Esophagus squamous epithelium (tissue), 5 donors: Measurements from ENCODE around the gene KPNB1. TPM values are rescaled to one million over a fixed set of nuclear protein-coding genes. Genes with fewer than 3 reads are reported as not detected.
A peak's percentile ranks its signal among the peaks of the same experiment; 100 is the strongest.

ENCODE experiments used
- DNase-seq: peaks from one replicate; lab custom pipeline; 2025; lab: John Stamatoyannopoulos, UW
- H3K27ac ChIP-seq, 4 donors: fragments of 200-600 bp; sonication (generic); one replicate each; pipeline ENCODE4 v1.5.1; 2016 to 2019; ENCODE audit warnings: mild to moderate bottlenecking in 1 of 4
- H3K27me3 ChIP-seq, 4 donors: fragments of 200-600 bp; sonication (generic); 1 replicate in 3 of 4; 2 replicates in 1 of 4; pipeline versions ENCODE4 v1.5.1 to v1.6.0; 2017 to 2021; ENCODE audit warnings: antibody characterized with exemption in 1 of 4
- H3K36me3 ChIP-seq, 3 donors: fragments of 200-600 bp; sonication (generic); one replicate each; pipeline ENCODE4 v1.5.1; 2016 to 2019
- H3K4me1 ChIP-seq, 3 donors: fragments of 200-600 bp; sonication (generic); one replicate each; pipeline ENCODE4 v1.5.1; 2017 to 2019
- H3K4me3 ChIP-seq, 4 donors: fragments of 200-600 bp; sonication (generic); 1 replicate in 3 of 4; 2 replicates in 1 of 4; pipeline ENCODE4 v1.5.1; 2016 to 2019; ENCODE audit warnings: mild to moderate bottlenecking in 2 of 4, moderate library complexity in 1 of 4
- H3K9me3 ChIP-seq, 3 donors: fragments of 200-600 bp; sonication (generic); one replicate each; pipeline ENCODE4 v1.5.1; 2016 to 2019
- POLR2A ChIP-seq, 4 donors: fragments of 450-650 bp; IDR thresholded peaks; one replicate each; pipeline ENCODE4 v1.6.1; 2017; ENCODE audit warnings: antibody characterized with exemption in 4 of 4, mild to moderate bottlenecking in 4 of 4, moderate library complexity in 3 of 4
- WGBS, 2 donors: methylation state at CpG; one replicate each; pipeline ENCODE4 v1.1.5; 2018; 5-methylcytosine and 5-hydroxymethylcytosine counted together
- intact Hi-C: fragments of 100-400 bp; cut with DNase I; formaldehyde crosslinking; loops from one replicate; pipeline ENCODE4 v1.15.0; 2022
- total RNA-seq, 4 donors: library from RNA; depleted of rRNA; stranded (reverse); fragments of >200 nt; gene quantifications; one replicate each; pipeline ENCODE4 v1.1.0, GENCODE V29; 2016
- TF ChIP-seq, protein P1 (sequence below), 6 experiments: fragments of 450-650 bp in 4 of 6; fragments of 200-600 bp in 2 of 6; sonication (generic) in 2 of 6; IDR thresholded peaks; one replicate each; pipeline ENCODE4 v1.5.1; 2016 to 2019; ENCODE audit warnings: antibody characterized with exemption in 6 of 6, mild to moderate bottlenecking in 4 of 6, moderate library complexity in 4 of 6
- donor health status: DM: yes; HTN: yes; CAD: no.

Gene KPNB1
- total RNA-seq, 4 donors from 2014 or later, result 148 to 233 (median 186) TPM

DNA sequence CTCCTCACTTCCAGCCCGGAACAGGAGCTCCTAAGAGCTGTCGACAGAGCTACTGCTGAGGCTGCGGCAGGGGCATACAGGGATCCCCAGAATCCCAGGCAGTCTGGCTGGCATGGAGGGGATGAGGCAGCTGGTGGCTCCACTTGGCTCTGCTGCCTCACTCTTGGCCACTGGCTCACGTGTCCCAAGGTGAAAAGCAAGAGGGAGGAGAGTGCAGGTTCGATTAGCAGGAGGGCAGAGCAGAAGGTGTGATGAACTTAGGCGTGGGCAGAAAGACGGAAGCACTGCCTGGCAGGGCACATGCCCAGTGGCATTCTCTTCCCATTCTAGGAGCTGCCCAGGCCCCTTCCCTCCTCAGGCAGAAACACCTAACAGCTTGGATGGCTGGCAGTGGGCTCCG, 72.0 kb downstream of the KPNB1 start:
- H3K9me3 ChIP-seq, result no peaks in the 10 kb centered on the region
- no peak overlapping the region for H3K27ac ChIP-seq
- intact Hi-C loops, result no loop called here
- WGBS, 2 donors, result 31 to 34% methylated on average over 5 to 8 of the region's 8 CpGs
- no peak for DNase-seq
- H3K36me3 ChIP-seq, result no peaks in the 10 kb centered on the region
- peaks cover 10 to 24% (median 12%) of the 10 kb centered on the region in 3 donors for H3K4me1 ChIP-seq
- TF ChIP-seq POLR2A (IDR thresholded peaks at IDR 0.05), result no peak
- TF ChIP-seq, protein P1, sequence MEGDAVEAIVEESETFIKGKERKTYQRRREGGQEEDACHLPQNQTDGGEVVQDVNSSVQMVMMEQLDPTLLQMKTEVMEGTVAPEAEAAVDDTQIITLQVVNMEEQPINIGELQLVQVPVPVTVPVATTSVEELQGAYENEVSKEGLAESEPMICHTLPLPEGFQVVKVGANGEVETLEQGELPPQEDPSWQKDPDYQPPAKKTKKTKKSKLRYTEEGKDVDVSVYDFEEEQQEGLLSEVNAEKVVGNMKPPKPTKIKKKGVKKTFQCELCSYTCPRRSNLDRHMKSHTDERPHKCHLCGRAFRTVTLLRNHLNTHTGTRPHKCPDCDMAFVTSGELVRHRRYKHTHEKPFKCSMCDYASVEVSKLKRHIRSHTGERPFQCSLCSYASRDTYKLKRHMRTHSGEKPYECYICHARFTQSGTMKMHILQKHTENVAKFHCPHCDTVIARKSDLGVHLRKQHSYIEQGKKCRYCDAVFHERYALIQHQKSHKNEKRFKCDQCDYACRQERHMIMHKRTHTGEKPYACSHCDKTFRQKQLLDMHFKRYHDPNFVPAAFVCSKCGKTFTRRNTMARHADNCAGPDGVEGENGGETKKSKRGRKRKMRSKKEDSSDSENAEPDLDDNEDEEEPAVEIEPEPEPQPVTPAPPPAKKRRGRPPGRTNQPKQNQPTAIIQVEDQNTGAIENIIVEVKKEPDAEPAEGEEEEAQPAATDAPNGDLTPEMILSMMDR (IDR thresholded peaks at IDR 0.05), result no peak
- H3K27me3 ChIP-seq, result peaks cover 0 to 95% (median 8%) of the 10 kb centered on the region in 4 donors
- H3K4me3 ChIP-seq, result peak overlapping the region in 1 of 4 donors; percentile 25

DNA sequence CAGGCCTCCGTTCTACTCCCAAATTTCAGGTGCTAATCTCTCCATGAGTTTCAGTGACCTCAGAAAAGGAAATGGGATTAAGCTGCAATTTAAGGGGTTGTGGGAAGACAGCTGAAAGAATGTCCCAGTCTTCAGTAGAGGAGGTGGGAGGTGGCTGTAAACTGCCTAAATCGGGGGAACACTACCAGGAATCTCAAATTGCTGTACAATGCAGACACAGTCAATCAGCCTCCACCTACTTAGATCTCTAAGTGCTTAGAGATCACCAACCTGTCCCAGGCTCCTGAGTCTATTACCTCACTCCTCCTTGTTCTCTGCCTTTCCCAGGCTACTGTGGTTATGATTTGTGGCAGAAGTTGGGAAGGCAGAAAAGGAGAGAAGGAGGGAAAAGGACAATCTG, 75.0 kb downstream of the KPNB1 start:
- DNase-seq, result no peak
- intact Hi-C loops, result no loop called here
- Histone ChIP-seq H3K27ac (no peak overlapping the region), H3K4me1 (peaks cover 10 to 19% (median 12%) of the 10 kb centered on the region in 3 donors), H3K9me3 (no peaks in the 10 kb centered on the region), H3K4me3 (no peak overlapping the region), H3K36me3 (no peaks in the 10 kb centered on the region), H3K27me3 (peaks cover 0 to 97% (median 8%) of the 10 kb centered on the region in 4 donors)
- 52 to 67% methylated on average over 1 to 2 of the region's 2 CpGs for WGBS, 2 donors
- TF ChIP-seq, protein P1 (IDR thresholded peaks at IDR 0.05), result no peak
- no peak for TF ChIP-seq POLR2A (IDR thresholded peaks at IDR 0.05)

DNA sequence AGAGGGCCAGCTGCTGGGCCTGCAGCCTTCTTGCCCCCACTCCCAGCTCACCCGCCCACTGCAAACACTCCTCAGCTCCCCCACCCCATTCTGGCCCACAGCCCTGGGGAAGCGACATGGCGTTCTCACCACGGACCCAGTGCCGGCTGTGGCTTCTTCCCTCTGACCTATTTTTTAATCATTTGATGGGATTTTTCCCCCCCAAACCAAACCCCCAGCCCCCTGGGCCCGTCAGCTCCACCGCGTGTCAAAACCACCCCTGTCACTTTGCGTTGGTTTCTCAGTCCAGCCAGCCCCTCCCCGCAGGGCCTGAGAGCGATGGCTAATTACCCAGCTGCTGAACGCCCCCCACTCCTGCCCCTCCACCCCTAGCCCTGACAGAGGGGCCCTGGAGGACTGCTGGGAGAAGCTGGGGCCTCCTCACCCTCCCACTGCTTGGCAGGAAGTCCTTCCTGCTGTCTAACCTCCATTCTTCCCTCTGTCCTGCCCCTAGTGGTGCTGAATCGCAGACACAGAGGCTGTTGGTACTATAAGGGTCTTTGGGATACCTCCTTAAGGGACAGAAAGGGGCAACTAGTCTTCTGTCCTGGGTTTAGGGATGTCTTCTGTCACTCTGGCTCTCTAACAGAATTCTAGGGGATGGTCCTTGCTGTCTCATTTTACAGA, 75.9 kb downstream of the KPNB1 start:
- WGBS, 2 donors, result 52 to 78% methylated on average over 13 of the region's 13 CpGs
- intact Hi-C loops, result no loop called here
- no peak for TF ChIP-seq POLR2A (IDR thresholded peaks at IDR 0.05)
- TF ChIP-seq, protein P1 (IDR thresholded peaks at IDR 0.05), result no peak

DNA sequence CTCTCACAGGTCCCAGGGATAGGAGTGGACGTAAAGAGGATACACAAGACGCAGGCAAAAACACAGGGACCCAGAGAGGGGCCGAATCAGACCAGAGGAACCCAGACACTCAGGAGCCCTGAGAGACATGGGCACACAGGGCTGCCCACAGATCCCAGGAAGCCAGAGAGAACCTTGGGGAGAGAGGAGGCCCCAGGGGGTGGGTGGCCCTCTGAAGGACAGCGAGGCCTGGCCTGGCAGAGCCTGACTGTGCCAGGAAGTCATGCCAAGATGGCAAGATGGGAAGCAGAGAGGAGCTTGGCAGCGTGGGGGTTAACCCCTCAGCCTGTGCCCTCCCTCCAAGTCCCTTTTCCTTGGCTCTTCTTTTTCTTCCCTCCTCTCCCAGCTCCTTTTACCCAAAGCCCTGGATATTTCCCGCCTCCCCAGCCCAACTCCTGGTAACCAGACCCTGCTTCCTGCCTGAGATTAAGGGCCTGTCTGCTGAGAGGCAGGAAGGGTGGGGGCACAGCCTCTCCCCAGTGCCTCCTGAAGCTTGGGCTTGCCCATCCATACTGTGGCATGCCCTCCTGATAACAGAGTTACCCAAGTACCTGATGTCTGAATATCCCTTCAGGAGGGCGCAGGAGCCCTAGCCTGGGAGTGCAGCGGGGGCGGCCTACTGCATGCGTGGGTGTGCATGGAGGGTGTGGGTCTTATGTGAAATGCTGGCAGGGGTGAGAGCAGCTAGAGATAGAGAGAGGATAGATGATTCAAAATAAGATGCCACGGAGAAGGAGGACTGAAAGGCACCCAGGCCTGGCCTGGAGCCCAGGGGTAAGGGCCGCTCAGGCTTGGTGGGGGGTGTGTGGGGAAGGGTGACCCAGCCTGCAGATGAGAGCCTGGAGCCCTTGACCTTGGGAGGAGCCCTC, 77.3 kb downstream of the KPNB1 start:
- H3K4me1 ChIP-seq, result peaks cover 0 to 2% (median 0%) of the 10 kb centered on the region in 3 donors
- H3K9me3 ChIP-seq, result no peaks in the 10 kb centered on the region
- H3K27ac ChIP-seq, result no peak overlapping the region
- peaks cover 0 to 97% (median under 1%) of the 10 kb centered on the region in 4 donors for H3K27me3 ChIP-seq
- TF ChIP-seq POLR2A (IDR thresholded peaks at IDR 0.05), result no peak
- TF ChIP-seq, protein P1 (IDR thresholded peaks at IDR 0.05), result no peak
- H3K36me3 ChIP-seq, result no peaks in the 10 kb centered on the region
- H3K4me3 ChIP-seq, result no peak overlapping the region
- WGBS, 2 donors, result 75 to 79% methylated on average over 11 to 12 of the region's 12 CpGs
- intact Hi-C loops, result no loop called here
- no peak for DNase-seq

More for the DNA sequence above, 75.9 kb downstream of the KPNB1 start:
- no peak overlapping the region for H3K4me3 ChIP-seq
- H3K27me3 ChIP-seq, result peaks cover 0 to 97% (median 8%) of the 10 kb centered on the region in 4 donors
- H3K9me3 ChIP-seq, result no peaks in the 10 kb centered on the region
- H3K27ac ChIP-seq, result no peak overlapping the region
- H3K4me1 ChIP-seq, result peaks cover 10 to 16% (median 11%) of the 10 kb centered on the region in 3 donors
- DNase-seq, result no peak
- H3K36me3 ChIP-seq, result no peaks in the 10 kb centered on the region

DNA sequence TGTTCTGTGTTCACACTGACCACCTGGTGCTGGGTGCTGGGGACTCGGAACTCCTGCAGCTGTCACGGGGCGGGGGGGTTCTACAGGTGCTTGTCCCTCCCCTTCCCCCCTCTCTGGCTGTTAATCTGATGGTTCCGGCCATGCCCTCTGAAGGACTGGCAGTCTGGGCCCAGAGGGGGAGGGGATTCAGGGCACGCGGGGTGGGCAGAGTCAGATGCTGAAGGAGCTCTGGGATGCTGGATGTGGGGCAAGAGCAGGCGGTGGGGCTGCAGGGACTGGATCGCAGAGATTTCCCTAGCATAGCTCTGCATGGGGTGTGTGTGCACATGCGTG, 78.0 kb downstream of the KPNB1 start:
- Histone ChIP-seq H3K27me3 (peaks cover 0 to 98% (median 6%) of the 10 kb centered on the region in 4 donors), H3K27ac (no peak overlapping the region), H3K4me3 (no peak overlapping the region), H3K4me1 (peaks cover 0 to 4% (median under 1%) of the 10 kb centered on the region in 3 donors), H3K36me3 (no peaks in the 10 kb centered on the region), H3K9me3 (no peaks in the 10 kb centered on the region)
- intact Hi-C loops, result no loop called here
- TF ChIP-seq POLR2A (IDR thresholded peaks at IDR 0.05), result no peak
- TF ChIP-seq, protein P1 (IDR thresholded peaks at IDR 0.05), result no peak
- no peak for DNase-seq
- WGBS, 2 donors, result 84 to 94% methylated on average over 2 to 5 of the region's 9 CpGs
